ENCODE results near the gene PEAK3. TPM values are rescaled to one million over a fixed set of nuclear protein-coding genes. Genes with fewer than 3 reads are reported as not detected.

PEAK3 gene
- total and polyA plus RNA-seq, 9 donors = 0.10 to 0.62 (median 0.26) TPM; not detected in 3

DNA sequence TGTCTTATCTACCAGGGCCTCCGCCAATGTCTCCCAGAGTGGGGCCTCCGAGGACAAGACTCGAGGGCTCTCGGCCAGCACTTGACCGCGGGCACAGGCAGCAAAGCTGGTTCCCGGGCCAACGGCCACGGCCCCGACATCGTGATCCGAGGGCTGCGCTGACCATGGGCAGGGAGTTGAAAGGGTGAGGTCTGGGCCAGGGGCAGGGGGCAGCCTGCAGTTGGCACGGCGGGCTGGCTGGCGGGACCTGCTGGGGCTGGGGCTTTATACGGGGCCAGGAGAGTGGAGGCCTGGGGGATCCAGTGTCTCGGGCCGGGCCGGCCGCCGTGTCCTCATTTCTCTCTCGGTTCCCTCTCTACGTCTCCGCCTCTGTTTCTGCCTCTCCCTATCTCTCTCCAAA lies 35.8 kb upstream of the PEAK3 start:
- Histone ChIP-seq H3K4me1 (ENCODE audit: insufficient read depth) (no peaks in the 10 kb centered on the region), H3K36me3 (no peaks in the 10 kb centered on the region), H3K4me3 (no peak overlapping the region), H3K9me3 (peaks cover 0 to 5% of the 10 kb centered on the region in 2 donors), H3K27me3 (no peaks in the 10 kb centered on the region), H3K27ac (no peak overlapping the region)
- intact Hi-C loops (cut with DNase I) = no loop called here
- 73 to 81% (median 78%) methylated on average over 25 of the region's 25 CpGs for WGBS, 3 donors
- no peak for TF ChIP-seq EP300 (IDR thresholded peaks at IDR 0.05)
- no peak for TF ChIP-seq POLR2A (IDR thresholded peaks at IDR 0.05)
- TF ChIP-seq, protein P1, sequence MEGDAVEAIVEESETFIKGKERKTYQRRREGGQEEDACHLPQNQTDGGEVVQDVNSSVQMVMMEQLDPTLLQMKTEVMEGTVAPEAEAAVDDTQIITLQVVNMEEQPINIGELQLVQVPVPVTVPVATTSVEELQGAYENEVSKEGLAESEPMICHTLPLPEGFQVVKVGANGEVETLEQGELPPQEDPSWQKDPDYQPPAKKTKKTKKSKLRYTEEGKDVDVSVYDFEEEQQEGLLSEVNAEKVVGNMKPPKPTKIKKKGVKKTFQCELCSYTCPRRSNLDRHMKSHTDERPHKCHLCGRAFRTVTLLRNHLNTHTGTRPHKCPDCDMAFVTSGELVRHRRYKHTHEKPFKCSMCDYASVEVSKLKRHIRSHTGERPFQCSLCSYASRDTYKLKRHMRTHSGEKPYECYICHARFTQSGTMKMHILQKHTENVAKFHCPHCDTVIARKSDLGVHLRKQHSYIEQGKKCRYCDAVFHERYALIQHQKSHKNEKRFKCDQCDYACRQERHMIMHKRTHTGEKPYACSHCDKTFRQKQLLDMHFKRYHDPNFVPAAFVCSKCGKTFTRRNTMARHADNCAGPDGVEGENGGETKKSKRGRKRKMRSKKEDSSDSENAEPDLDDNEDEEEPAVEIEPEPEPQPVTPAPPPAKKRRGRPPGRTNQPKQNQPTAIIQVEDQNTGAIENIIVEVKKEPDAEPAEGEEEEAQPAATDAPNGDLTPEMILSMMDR (IDR thresholded peaks at IDR 0.05) = no peak
- DNase-seq = no peak

DNA sequence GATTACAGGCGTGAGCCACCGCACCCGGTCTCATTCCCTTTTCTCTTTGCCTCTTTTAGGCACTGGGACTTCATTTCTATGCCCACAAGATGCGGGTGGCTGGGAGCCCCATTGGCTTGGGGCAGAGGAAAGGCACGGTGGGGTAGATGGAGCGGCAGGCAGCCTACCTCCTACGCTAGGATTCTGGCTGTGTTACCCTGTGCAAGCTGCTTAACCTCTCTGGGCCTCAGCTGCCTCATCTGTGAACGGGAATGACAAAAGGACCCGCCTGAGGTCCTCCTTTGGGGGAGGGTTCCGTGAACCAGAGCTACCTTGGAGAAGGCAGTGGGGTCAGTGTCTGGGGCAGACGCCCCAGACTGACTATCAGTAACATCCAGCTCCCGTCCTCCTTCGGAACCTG lies 35.3 kb upstream of the PEAK3 start:
- Histone ChIP-seq H3K27ac (no peak overlapping the region), H3K4me3 (no peak overlapping the region), H3K9me3 (peaks cover 0 to 5% of the 10 kb centered on the region in 2 donors), H3K36me3 (no peaks in the 10 kb centered on the region), H3K27me3 (no peaks in the 10 kb centered on the region), H3K4me1 (ENCODE audit: insufficient read depth) (no peaks in the 10 kb centered on the region)
- TF ChIP-seq POLR2A (IDR thresholded peaks at IDR 0.05) (no peak), EP300 (IDR thresholded peaks at IDR 0.05) (no peak)
- TF ChIP-seq, protein P1 (IDR thresholded peaks at IDR 0.05) = no peak
- WGBS, 3 donors = 91 to 92% (median 91%) methylated on average over 13 of the region's 13 CpGs
- no peak for DNase-seq
- intact Hi-C loops (cut with DNase I) = no loop called here

DNA sequence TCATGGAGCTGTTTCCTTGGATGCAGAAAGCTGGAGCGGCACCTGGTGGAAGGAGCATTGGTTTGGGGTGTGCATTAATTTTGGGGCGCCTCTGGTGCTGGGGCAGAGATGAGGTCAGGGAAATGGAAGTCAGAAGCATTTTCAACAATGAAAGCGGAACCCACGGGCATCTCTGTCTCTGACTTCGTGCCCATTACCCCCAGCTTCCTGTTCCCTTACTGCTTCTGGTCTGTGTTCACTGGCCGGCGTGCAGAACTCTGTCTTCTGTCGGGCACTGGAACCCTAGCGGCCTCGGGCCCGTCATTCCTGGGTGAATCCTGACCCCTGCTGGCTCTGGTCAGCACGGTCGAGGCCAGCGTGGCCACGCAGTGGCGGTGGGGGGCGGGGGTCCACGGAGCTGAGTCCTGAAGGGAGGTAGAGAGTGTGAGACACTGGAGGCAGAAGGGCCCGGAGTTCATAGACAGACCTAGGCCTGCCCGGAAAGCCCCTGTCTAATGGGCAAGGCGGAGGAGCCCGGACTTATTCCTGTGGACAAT lies 33.9 kb upstream of the PEAK3 start:
- intact Hi-C loops (cut with DNase I) = no loop called here
- Histone ChIP-seq H3K27ac (no peak overlapping the region), H3K27me3 (no peaks in the 10 kb centered on the region), H3K9me3 (peaks cover 0 to 5% of the 10 kb centered on the region in 2 donors), H3K36me3 (no peaks in the 10 kb centered on the region), H3K4me3 (no peak overlapping the region), H3K4me1 (ENCODE audit: insufficient read depth) (no peaks in the 10 kb centered on the region)
- TF ChIP-seq POLR2A (IDR thresholded peaks at IDR 0.05) (no peak), EP300 (IDR thresholded peaks at IDR 0.05) (no peak)
- TF ChIP-seq, protein P1 (IDR thresholded peaks at IDR 0.05) = no peak
- no peak for DNase-seq
- WGBS, 3 donors = 27 to 31% (median 28%) methylated on average over 22 of the region's 22 CpGs

DNA sequence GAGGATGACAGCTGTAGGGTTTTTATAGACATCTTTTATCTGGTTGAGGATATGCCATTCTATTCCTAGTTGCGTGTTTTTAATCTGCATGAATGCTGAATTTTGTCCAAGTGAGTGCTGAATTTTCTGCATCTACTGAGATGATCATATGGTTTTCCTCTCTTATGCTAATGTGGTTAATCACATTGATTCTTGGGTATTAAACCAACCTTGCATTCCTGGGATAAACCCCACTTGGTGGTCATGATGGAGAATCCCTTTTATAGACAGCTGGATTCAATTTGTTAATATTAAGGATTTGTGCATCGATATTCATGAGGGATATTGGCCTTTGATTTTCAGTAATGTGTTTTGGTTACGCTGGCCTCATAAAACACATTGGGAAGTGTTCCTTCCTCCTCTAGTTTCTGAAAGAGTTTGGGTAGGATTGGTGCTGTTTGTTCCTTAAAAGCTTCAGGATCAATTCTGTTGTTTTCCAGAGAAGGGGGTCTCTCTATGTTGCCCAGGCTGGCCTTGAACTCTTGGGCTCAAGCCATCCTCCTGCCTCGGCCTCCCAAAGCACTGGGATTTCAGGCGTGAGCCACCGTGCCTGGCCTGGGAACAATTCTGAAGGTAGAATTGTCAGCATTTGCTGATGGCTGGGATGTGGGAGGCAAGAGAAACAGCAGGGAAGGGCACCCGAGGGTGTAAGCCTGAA lies 33.3 kb upstream of the PEAK3 start:
- Histone ChIP-seq H3K27ac (no peak overlapping the region), H3K4me1 (ENCODE audit: insufficient read depth) (no peaks in the 10 kb centered on the region), H3K27me3 (no peaks in the 10 kb centered on the region), H3K9me3 (peaks cover 0 to 5% of the 10 kb centered on the region in 2 donors), H3K4me3 (no peak overlapping the region), H3K36me3 (no peaks in the 10 kb centered on the region)
- DNase-seq = no peak
- WGBS, 3 donors = 82 to 86% (median 84%) methylated on average over 7 of the region's 7 CpGs
- intact Hi-C loops (cut with DNase I) = no loop called here
- TF ChIP-seq, protein P1 (IDR thresholded peaks at IDR 0.05) = no peak
- TF ChIP-seq POLR2A (IDR thresholded peaks at IDR 0.05) (no peak), EP300 (IDR thresholded peaks at IDR 0.05) (no peak)
